ENCODE data around the gene ZDHHC14. TPM values are rescaled to one million over a fixed set of nuclear protein-coding genes. Genes with fewer than 3 reads are reported as not detected.

ZDHHC14 gene
- total RNA-seq, 1 donor from 2014 or later: 14.4 TPM

GRCh38 chr6:157645201-157645795, 264.3 kb downstream of the ZDHHC14 start:
- no peak overlapping the region for H3K27ac Mint-ChIP-seq
- H3K4me3 Mint-ChIP-seq: no peak overlapping the region
- H3K4me1 Mint-ChIP-seq (ENCODE audit: low read depth): peaks cover 16% of the 10 kb centered on the region
- H3K9me3 Mint-ChIP-seq: no peaks in the 10 kb centered on the region
- no peaks in the 10 kb centered on the region for H3K27me3 Mint-ChIP-seq (ENCODE audit: insufficient read depth)
- intact Hi-C loops (cut with micrococcal nuclease): no loop called here
- no peak for DNase-seq (ENCODE audit: low spot score)
- peaks cover 14% of the 10 kb centered on the region for H3K36me3 Mint-ChIP-seq (ENCODE audit: low read depth)

GRCh38 chr6:157646012-157646411, 265.0 kb downstream of the ZDHHC14 start:
- H3K9me3 Mint-ChIP-seq: no peaks in the 10 kb centered on the region
- no peak for DNase-seq (ENCODE audit: low spot score)
- H3K27me3 Mint-ChIP-seq (ENCODE audit: insufficient read depth): no peaks in the 10 kb centered on the region
- intact Hi-C loops (cut with micrococcal nuclease): no loop called here
- no peak overlapping the region for H3K27ac Mint-ChIP-seq
- peaks cover 16% of the 10 kb centered on the region for H3K4me1 Mint-ChIP-seq (ENCODE audit: low read depth)
- H3K4me3 Mint-ChIP-seq: no peak overlapping the region
- H3K36me3 Mint-ChIP-seq (ENCODE audit: low read depth): peaks cover 14% of the 10 kb centered on the region

- Mint-ChIP-seq H3K4me1 (ENCODE audit: low read depth) (peaks cover 16% of the 10 kb centered on the region), H3K36me3 (ENCODE audit: low read depth) (peaks cover 14% of the 10 kb centered on the region), H3K27me3 (ENCODE audit: insufficient read depth) (no peaks in the 10 kb centered on the region), H3K27ac (no peak overlapping the region), H3K4me3 (no peak overlapping the region), H3K9me3 (no peaks in the 10 kb centered on the region)
- peak; percentile 6 for DNase-seq (ENCODE audit: low spot score)
- intact Hi-C loops (cut with micrococcal nuclease): no loop called here
These were observed 266.4 kb downstream of the ZDHHC14 start for GRCh38 chr6:157647261-157647915.

DNA sequence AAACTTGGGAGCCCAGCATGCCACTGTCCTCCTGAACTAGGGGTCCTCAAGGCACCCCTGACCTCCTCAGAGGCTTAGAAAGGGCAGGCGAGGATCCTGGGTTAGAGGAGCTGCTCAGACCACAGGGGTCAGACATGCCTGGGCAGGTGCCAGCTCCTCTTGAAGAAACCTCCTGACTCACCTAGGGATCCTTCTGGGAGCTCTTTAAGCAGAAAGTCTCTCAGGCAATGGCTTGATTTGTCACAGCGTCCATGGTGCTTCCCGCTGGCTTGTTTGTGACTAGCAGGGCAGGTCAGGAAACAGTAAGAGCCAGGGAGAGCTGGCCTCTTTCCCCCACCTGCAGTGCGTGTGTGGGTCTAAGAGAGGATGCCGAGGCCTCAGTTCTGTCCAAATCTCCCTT, 267.6 kb downstream of the ZDHHC14 start:
- Mint-ChIP-seq H3K27ac (no peak overlapping the region), H3K27me3 (ENCODE audit: insufficient read depth) (no peaks in the 10 kb centered on the region), H3K9me3 (no peaks in the 10 kb centered on the region), H3K36me3 (ENCODE audit: low read depth) (peaks cover 14% of the 10 kb centered on the region), H3K4me3 (no peak overlapping the region), H3K4me1 (ENCODE audit: low read depth) (peaks cover 16% of the 10 kb centered on the region)
- intact Hi-C loops (cut with micrococcal nuclease): no loop called here
- DNase-seq (ENCODE audit: low spot score): no peak

DNA sequence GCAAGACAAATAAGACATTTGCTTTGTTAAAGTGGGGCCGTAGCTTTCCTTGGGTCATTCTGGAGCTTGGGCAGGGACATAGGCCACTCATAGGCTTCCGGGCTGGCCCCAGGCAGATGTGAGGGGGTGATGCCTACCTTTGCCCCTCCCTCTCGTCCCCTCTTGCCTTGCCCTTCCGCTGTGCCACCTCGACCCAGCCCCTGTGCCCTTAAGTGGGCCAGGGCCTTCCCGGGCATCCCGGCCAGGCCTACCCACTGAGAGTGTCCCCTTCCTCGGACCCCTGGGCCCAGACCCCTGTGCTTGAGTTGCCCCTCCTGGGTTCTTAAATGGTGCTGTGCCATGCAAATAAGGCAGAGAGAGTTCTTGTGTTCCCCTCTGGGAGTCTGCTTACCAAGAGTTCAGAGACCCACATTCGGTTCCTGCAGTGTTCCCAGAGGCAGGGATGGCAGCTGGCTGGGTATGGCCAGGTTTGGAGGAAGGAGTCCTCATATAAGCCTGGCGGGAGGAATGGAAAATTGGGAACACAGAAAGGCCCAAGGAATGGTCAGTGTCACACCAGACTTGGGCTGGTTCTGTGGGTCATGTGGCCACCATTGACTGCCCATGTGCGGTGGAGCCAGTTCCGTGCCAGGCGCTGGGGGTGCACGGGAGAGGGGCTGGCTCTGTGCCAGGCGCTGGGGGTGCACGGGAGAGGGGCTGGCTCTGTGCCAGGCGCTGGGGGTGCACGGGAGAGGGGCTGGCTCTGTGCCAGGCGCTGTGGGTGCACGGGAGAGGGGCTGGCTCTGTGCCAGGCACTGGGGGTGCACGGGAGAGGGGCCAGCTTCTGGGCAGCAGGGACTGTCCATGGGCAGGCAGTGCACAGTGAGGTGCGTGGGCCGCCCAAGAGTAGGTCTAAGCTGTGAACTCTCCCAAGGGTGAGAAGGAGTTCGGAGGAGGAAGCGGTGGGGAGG, 268.6 kb downstream of the ZDHHC14 start:
- no peak overlapping the region for H3K27ac Mint-ChIP-seq
- no peaks in the 10 kb centered on the region for H3K9me3 Mint-ChIP-seq
- H3K27me3 Mint-ChIP-seq (ENCODE audit: insufficient read depth): no peaks in the 10 kb centered on the region
- no peak overlapping the region for H3K4me3 Mint-ChIP-seq
- peaks cover 16% of the 10 kb centered on the region for H3K4me1 Mint-ChIP-seq (ENCODE audit: low read depth)
- no peak for DNase-seq (ENCODE audit: low spot score)
- peaks cover 14% of the 10 kb centered on the region for H3K36me3 Mint-ChIP-seq (ENCODE audit: low read depth)
- intact Hi-C loops (cut with micrococcal nuclease): no loop called here

GRCh38 chr6:157650261-157650640, 269.3 kb downstream of the ZDHHC14 start:
- H3K27ac Mint-ChIP-seq: no peak overlapping the region
- intact Hi-C loops (cut with micrococcal nuclease): no loop called here
- peaks cover 16% of the 10 kb centered on the region for H3K4me1 Mint-ChIP-seq (ENCODE audit: low read depth)
- H3K9me3 Mint-ChIP-seq: no peaks in the 10 kb centered on the region
- DNase-seq (ENCODE audit: low spot score): no peak
- H3K27me3 Mint-ChIP-seq (ENCODE audit: insufficient read depth): no peaks in the 10 kb centered on the region
- peaks cover 14% of the 10 kb centered on the region for H3K36me3 Mint-ChIP-seq (ENCODE audit: low read depth)
- no peak overlapping the region for H3K4me3 Mint-ChIP-seq

DNA sequence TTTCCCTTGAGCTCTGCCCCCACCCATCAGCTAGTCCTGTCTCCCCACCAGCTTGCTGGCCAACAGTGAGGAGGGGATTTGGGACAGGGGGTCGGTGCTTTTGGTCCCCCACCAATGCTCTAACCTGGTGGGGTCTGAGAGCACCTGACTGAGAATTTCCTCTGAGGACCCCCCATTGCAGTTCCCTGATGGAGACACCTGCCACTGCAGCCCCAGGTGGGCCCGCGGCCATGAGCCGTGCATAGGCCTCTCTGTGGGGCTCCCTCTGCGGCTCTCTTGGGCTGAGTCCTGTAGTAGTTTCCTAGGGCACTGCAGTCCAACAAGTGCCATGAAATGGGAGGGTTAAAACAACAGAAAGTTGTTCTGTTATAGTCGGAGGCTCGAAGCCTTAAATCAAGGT, 269.8 kb downstream of the ZDHHC14 start:
- intact Hi-C loops (cut with micrococcal nuclease): no loop called here
- Mint-ChIP-seq H3K4me1 (ENCODE audit: low read depth) (peaks cover 16% of the 10 kb centered on the region), H3K4me3 (no peak overlapping the region), H3K27me3 (ENCODE audit: insufficient read depth) (no peaks in the 10 kb centered on the region), H3K9me3 (no peaks in the 10 kb centered on the region), H3K27ac (no peak overlapping the region), H3K36me3 (ENCODE audit: low read depth) (peaks cover 13% of the 10 kb centered on the region)
- no peak for DNase-seq (ENCODE audit: low spot score)

GRCh38 chr6:157651731-157652490, 270.9 kb downstream of the ZDHHC14 start:
- H3K4me3 Mint-ChIP-seq: no peak overlapping the region
- H3K36me3 Mint-ChIP-seq (ENCODE audit: low read depth): peaks cover 13% of the 10 kb centered on the region
- peaks cover 3% of the 10 kb centered on the region for H3K27me3 Mint-ChIP-seq (ENCODE audit: insufficient read depth)
- H3K27ac Mint-ChIP-seq: no peak overlapping the region
- H3K4me1 Mint-ChIP-seq (ENCODE audit: low read depth): peaks cover 14% of the 10 kb centered on the region
- no peaks in the 10 kb centered on the region for H3K9me3 Mint-ChIP-seq
- intact Hi-C loops (cut with micrococcal nuclease): no loop called here
- DNase-seq (ENCODE audit: low spot score): no peak

DNA sequence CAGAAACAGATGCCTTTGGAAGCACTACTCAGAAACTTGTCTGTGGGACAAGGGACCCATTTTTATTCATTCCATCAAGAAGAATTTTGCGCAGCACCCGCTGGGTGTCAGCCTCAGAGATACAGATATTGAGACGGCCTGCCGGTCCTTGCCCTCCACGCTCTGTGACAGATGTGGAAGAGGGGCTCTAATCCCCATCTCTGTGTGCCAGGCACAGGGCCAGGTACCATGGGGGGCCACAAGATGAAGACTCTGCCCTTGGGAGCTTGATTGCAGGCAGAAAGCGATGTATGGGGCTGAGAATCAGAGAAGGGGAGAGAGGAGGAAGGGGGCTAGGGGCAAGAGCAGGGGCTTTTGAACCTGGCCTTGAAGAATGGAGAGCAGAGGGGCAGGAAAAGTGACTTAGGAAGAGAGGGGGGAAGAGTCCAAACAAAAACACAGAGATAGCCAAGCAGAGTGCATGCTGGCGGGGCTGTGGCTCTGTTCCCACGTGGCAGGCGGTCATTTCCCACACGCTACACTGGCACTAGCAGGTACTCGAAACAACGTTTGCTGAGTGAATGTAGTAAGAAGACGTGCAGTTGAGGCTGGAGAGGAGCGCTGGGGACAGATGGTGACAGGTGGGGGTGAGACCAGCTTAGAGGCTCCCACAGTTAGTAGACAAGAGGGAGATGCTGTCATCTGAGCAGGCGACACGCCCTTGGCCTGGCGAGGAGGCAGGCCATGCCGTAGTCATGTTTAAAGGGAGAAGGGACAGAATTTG, 271.8 kb downstream of the ZDHHC14 start:
- Mint-ChIP-seq H3K27me3 (ENCODE audit: insufficient read depth) (peaks cover 3% of the 10 kb centered on the region), H3K9me3 (no peaks in the 10 kb centered on the region), H3K36me3 (ENCODE audit: low read depth) (peaks cover 7% of the 10 kb centered on the region), H3K27ac (no peak overlapping the region), H3K4me1 (ENCODE audit: low read depth) (peaks cover 5% of the 10 kb centered on the region), H3K4me3 (no peak overlapping the region)
- no peak for DNase-seq (ENCODE audit: low spot score)
- intact Hi-C loops (cut with micrococcal nuclease): no loop called here

GRCh38 chr6:157653521-157653920, 272.5 kb downstream of the ZDHHC14 start:
- Mint-ChIP-seq H3K4me3 (no peak overlapping the region), H3K4me1 (ENCODE audit: low read depth) (no peaks in the 10 kb centered on the region), H3K27me3 (ENCODE audit: insufficient read depth) (peaks cover 3% of the 10 kb centered on the region), H3K9me3 (no peaks in the 10 kb centered on the region), H3K36me3 (ENCODE audit: low read depth) (peaks cover 3% of the 10 kb centered on the region), H3K27ac (no peak overlapping the region)
- intact Hi-C loops (cut with micrococcal nuclease): no loop called here
- DNase-seq (ENCODE audit: low spot score): no peak

- Mint-ChIP-seq H3K4me1 (ENCODE audit: low read depth) (no peaks in the 10 kb centered on the region), H3K4me3 (no peak overlapping the region), H3K9me3 (no peaks in the 10 kb centered on the region), H3K36me3 (ENCODE audit: low read depth) (peaks cover 9% of the 10 kb centered on the region), H3K27ac (no peak overlapping the region), H3K27me3 (ENCODE audit: insufficient read depth) (peaks cover 3% of the 10 kb centered on the region)
- DNase-seq (ENCODE audit: low spot score): no peak
- intact Hi-C loops (cut with micrococcal nuclease): no loop called here
These were observed 274.1 kb downstream of the ZDHHC14 start for GRCh38 chr6:157655139-157655538.

- intact Hi-C loops (cut with micrococcal nuclease): no loop called here
- Mint-ChIP-seq H3K27ac (no peak overlapping the region), H3K4me3 (no peak overlapping the region), H3K4me1 (ENCODE audit: low read depth) (no peaks in the 10 kb centered on the region), H3K27me3 (ENCODE audit: insufficient read depth) (peaks cover 3% of the 10 kb centered on the region), H3K9me3 (no peaks in the 10 kb centered on the region), H3K36me3 (ENCODE audit: low read depth) (peaks cover 15% of the 10 kb centered on the region)
- no peak for DNase-seq (ENCODE audit: low spot score)
These were observed 275.5 kb downstream of the ZDHHC14 start for GRCh38 chr6:157656437-157656997.

Measured in activated T-helper 1 cell treated with anti-CD3 and anti-CD28 coated beads, Interleukin-12 subunit alpha, Interleukin-12 subunit beta, Interleukin-2, Interleukin-4 antibody, amounts not matched to agents 30 ng/mL and 10 ng/mL and 1 ng/mL, durations not matched to agents 14 hours and 24 hours and 36 hours (primary cell).